Endometrium (tissue), 2 donors: ENCODE results near the gene LAMB1.
"Not testable (repeated sequence)": the region's sequence is repeated elsewhere in the genome, so short reads cannot be mapped to it uniquely, and the experiment has no call there.

Source experiments
- FAIRE-seq: peaks from 2 replicates; lab custom pipeline; 2012; peaks lifted over from hg19 to GRCh38; lab: Jason Lieb, UNC
- donor health status: control.
- donor health status: control.

LAMB1 gene

GRCh38 chr7:108002726-108003598 is at the start of gene LAMB1:
Gene LAMB1 (minus strand): TSS chr7:108003161. CDS start chr7:108002885, 276 bp downstream.
- no peak for FAIRE-seq

GRCh38 chr7:108051454-108051853 is 48.5 kb upstream of the LAMB1 start:
- no peak for FAIRE-seq

GRCh38 chr7:108049962-108050361 is 47.0 kb upstream of the LAMB1 start:
- FAIRE-seq, result no peak

GRCh38 chr7:108048422-108048821 is 45.5 kb upstream of the LAMB1 start:
- FAIRE-seq, result no peak

- no peak for FAIRE-seq
These were observed 44.1 kb upstream of the LAMB1 start for GRCh38 chr7:108046952-108047506.

- no peak for FAIRE-seq
These were observed 42.7 kb upstream of the LAMB1 start for GRCh38 chr7:108045669-108046068.

- no peak for FAIRE-seq
These were observed 42.2 kb upstream of the LAMB1 start for GRCh38 chr7:108045154-108045553.

GRCh38 chr7:108044345-108044744 is 41.4 kb upstream of the LAMB1 start:
- no peak for FAIRE-seq

- FAIRE-seq, result no peak
These were observed 36.0 kb upstream of the LAMB1 start for GRCh38 chr7:108038986-108039385.

GRCh38 chr7:108037741-108038140 is 34.8 kb upstream of the LAMB1 start:
- FAIRE-seq, result no peak

- no peak for FAIRE-seq
These were observed 34.2 kb upstream of the LAMB1 start for GRCh38 chr7:108037140-108037539.

- FAIRE-seq, result no peak
These were observed 31.6 kb upstream of the LAMB1 start for GRCh38 chr7:108034586-108034985.

GRCh38 chr7:108033776-108034497 is 31.0 kb upstream of the LAMB1 start:
- FAIRE-seq, result no peak

- FAIRE-seq, result not testable (repeated sequence)
These were observed 30.3 kb upstream of the LAMB1 start for GRCh38 chr7:108033309-108033708.

- no peak for FAIRE-seq
These were observed 27.6 kb upstream of the LAMB1 start for GRCh38 chr7:108030516-108030915.

GRCh38 chr7:108029034-108029433 is 26.1 kb upstream of the LAMB1 start:
- no peak for FAIRE-seq

- FAIRE-seq, result no peak
These were observed 25.1 kb upstream of the LAMB1 start for GRCh38 chr7:108028111-108028510.

- FAIRE-seq, result no peak
These were observed 24.3 kb upstream of the LAMB1 start for GRCh38 chr7:108027239-108027638.

- FAIRE-seq, result no peak
These were observed 23.7 kb upstream of the LAMB1 start for GRCh38 chr7:108026647-108027046.

GRCh38 chr7:108026116-108026515 is 23.2 kb upstream of the LAMB1 start:
- no peak for FAIRE-seq

- no peak for FAIRE-seq
These were observed 21.6 kb upstream of the LAMB1 start for GRCh38 chr7:108024538-108024937.

GRCh38 chr7:108020585-108020984 is 17.6 kb upstream of the LAMB1 start:
- no peak for FAIRE-seq

GRCh38 chr7:108018668-108019067 is 15.7 kb upstream of the LAMB1 start:
- FAIRE-seq, result no peak
